Loucy (cell line): Measurements from ENCODE around the gene SLC7A6OS.

ENCODE experiments used
- H2AFZ ChIP-seq: fragments of 200-600 bp; sonication (generic); 2 replicates; pipeline ENCODE4 v1.6.0; 2016; ENCODE audit warnings: antibody characterized with exemption, mild to moderate bottlenecking, low read length, moderate library complexity
- H3F3A ChIP-seq: fragments of 200-600 bp; 2 replicates; pipeline ENCODE4 v1.6.0; 2016; ENCODE audit warnings: antibody characterized with exemption, low read depth, mild to moderate bottlenecking
- H3K27me3 ChIP-seq: fragments of 200-600 bp; sonication (generic); 2 replicates; pipeline ENCODE4 v1.6.1; 2014; ENCODE audit warnings: low read length, mild to moderate bottlenecking; ENCODE audit not compliant: insufficient read depth, poor library complexity, severe bottlenecking
- H3K36me3 ChIP-seq: fragments of 200-600 bp; sonication (generic); 2 replicates; pipeline ENCODE4 v1.6.1; 2016; ENCODE audit warnings: low read length; ENCODE audit not compliant: insufficient read depth
- H3K4me1 ChIP-seq: fragments of 200-600 bp; sonication (generic); 2 replicates; pipeline ENCODE4 v1.5.1; 2014; ENCODE audit warnings: low read length, mild to moderate bottlenecking; ENCODE audit not compliant: insufficient read depth, poor library complexity, severe bottlenecking
- H3K4me2 ChIP-seq: fragments of 200-600 bp; sonication (generic); 2 replicates; pipeline ENCODE4 v1.6.0; 2014; ENCODE audit warnings: antibody characterized with exemption, low read length, low read depth, mild to moderate bottlenecking; ENCODE audit not compliant: poor library complexity, severe bottlenecking
- H3K4me3 ChIP-seq: fragments of 200-600 bp; sonication (generic); 2 replicates; pipeline ENCODE4 v1.5.1; 2014; ENCODE audit warnings: low read length, mild to moderate bottlenecking, mixed read lengths; ENCODE audit not compliant: poor library complexity, severe bottlenecking
- H3K79me2 ChIP-seq: fragments of 200-600 bp; sonication (generic); 2 replicates; pipeline ENCODE4 v1.6.1; 2014; ENCODE audit warnings: low read length; ENCODE audit not compliant: insufficient read depth
- H3K9ac ChIP-seq: fragments of 200-600 bp; sonication (generic); 2 replicates; pipeline ENCODE4 v1.6.0; 2014; ENCODE audit warnings: mild to moderate bottlenecking, low read depth, low read length, moderate library complexity; ENCODE audit not compliant: poor library complexity, severe bottlenecking
- H3K9me2 ChIP-seq: fragments of 200-600 bp; sonication (generic); replicated peaks from 2 replicates; pipeline ENCODE4 v1.6.1; 2016; ENCODE audit warnings: low read depth, low read length, mixed read lengths
- H3K9me3 ChIP-seq: fragments of 200-600 bp; sonication (generic); 2 replicates; pipeline ENCODE4 v1.6.1; 2014; ENCODE audit warnings: mild to moderate bottlenecking, antibody characterized with exemption, low read length, low read depth; ENCODE audit not compliant: insufficient read depth
- H4K20me1 ChIP-seq: fragments of 200-600 bp; sonication (generic); 2 replicates; pipeline ENCODE4 v1.6.0; 2014; ENCODE audit warnings: antibody characterized with exemption, low read length, mild to moderate bottlenecking; ENCODE audit not compliant: insufficient read depth, poor library complexity, severe bottlenecking
- EZH2phosphoT487 ChIP-seq: fragments of 200-600 bp; IDR thresholded peaks from 2 replicates; pipeline ENCODE4 v1.6.1; 2018; ENCODE audit warnings: antibody characterized with exemption, mild to moderate bottlenecking, moderate library complexity, borderline replicate concordance
- TF ChIP-seq, protein P1 (sequence below): fragments of 200-600 bp; sonication (generic); conservative IDR thresholded peaks from 2 replicates; pipeline ENCODE4 v1.5.1; 2014; ENCODE audit warnings: mild to moderate bottlenecking, antibody characterized with exemption, low read length

SLC7A6OS gene

DNA sequence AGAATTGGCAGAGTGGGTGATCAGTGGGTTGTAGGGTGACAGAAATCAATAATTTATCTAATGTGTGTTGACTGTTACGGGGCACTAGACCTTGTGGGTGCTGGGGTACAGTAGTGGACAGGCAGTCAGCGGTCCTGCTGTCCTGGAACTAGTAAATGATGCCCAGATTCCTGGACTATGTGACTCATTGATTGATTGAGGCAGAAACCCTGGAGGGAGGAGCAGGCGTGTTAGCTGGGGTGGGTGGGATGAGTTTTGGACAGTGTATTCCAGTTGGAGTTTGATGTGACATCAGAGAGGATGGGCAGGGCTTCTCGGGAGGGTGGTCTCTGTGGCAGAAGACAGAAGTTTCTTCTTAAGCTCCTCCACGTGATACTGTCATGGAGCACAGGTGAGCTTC, 24.4 kb upstream of the SLC7A6OS start:
- TF ChIP-seq EZH2phosphoT487: no peak
- TF ChIP-seq, protein P1, sequence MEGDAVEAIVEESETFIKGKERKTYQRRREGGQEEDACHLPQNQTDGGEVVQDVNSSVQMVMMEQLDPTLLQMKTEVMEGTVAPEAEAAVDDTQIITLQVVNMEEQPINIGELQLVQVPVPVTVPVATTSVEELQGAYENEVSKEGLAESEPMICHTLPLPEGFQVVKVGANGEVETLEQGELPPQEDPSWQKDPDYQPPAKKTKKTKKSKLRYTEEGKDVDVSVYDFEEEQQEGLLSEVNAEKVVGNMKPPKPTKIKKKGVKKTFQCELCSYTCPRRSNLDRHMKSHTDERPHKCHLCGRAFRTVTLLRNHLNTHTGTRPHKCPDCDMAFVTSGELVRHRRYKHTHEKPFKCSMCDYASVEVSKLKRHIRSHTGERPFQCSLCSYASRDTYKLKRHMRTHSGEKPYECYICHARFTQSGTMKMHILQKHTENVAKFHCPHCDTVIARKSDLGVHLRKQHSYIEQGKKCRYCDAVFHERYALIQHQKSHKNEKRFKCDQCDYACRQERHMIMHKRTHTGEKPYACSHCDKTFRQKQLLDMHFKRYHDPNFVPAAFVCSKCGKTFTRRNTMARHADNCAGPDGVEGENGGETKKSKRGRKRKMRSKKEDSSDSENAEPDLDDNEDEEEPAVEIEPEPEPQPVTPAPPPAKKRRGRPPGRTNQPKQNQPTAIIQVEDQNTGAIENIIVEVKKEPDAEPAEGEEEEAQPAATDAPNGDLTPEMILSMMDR: no peak
- Histone ChIP-seq H3K9ac (no peak overlapping the region), H3K4me2 (no peak overlapping the region)

DNA sequence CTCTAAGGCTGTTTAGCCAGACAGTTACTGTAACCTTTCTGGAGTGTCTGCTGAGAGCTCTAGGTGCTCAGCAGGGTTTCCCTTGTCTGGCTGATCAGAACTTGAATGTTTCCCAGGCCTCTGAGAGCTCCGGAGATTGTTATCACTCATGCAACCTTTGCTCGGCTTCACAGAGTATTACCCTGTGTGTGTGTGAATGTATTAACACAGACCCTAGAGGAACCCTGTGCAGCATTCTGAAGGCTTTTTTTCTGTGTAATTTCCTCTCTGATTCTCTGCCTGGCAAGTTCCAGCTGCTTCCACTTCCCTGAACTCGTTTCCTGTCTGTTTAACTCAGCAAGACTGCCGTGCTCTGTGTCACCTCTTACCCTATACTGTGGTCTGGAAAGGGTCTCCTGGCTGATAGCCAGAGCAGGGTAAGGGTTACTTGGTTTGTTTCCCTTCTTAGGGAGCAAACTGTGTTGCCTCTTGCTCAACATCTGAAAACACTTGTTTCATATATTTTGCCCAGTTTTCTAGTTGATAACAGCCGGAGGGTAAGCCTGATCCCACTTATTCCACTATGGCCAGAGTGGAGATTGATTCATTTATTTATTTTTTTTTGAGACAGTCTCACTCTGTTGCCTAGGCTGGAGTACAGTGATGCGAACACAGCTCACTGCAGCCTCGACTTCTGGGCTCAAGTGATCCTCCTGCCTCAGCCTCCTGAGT, 21.8 kb upstream of the SLC7A6OS start:
- H3K27me3 ChIP-seq: no peaks in the 10 kb centered on the region
- H3K9me2 ChIP-seq: no peaks in the 10 kb centered on the region
- TF ChIP-seq, protein P1: no peak
- no peak for TF ChIP-seq EZH2phosphoT487
- H3K9me3 ChIP-seq: no peaks in the 10 kb centered on the region
- no peak overlapping the region for H2AFZ ChIP-seq
- H4K20me1 ChIP-seq: no peaks in the 10 kb centered on the region
- H3K79me2 ChIP-seq: no peaks in the 10 kb centered on the region
- H3F3A ChIP-seq: peaks cover 13% of the 10 kb centered on the region
- peak overlapping the region; percentile 57 for H3K4me3 ChIP-seq
- peak overlapping the region; percentile 76 for H3K4me2 ChIP-seq
- H3K36me3 ChIP-seq: peaks cover 5% of the 10 kb centered on the region; the same call in 1 of the 2 replicates
- peaks cover 32% of the 10 kb centered on the region for H3K4me1 ChIP-seq
- H3K9ac ChIP-seq: peak overlapping the region; percentile 73

More for the DNA sequence above, 24.4 kb upstream of the SLC7A6OS start:
- Histone ChIP-seq H3K4me3 (no peak overlapping the region), H3K9me2 (no peaks in the 10 kb centered on the region), H3K36me3 (peaks cover 31% of the 10 kb centered on the region; the same call in 1 of the 2 replicates), H3F3A (peaks cover 13% of the 10 kb centered on the region), H3K9me3 (no peaks in the 10 kb centered on the region), H3K4me1 (peaks cover 27% of the 10 kb centered on the region), H4K20me1 (no peaks in the 10 kb centered on the region), H3K79me2 (no peaks in the 10 kb centered on the region), H2AFZ (no peak overlapping the region), H3K27me3 (no peaks in the 10 kb centered on the region)

DNA sequence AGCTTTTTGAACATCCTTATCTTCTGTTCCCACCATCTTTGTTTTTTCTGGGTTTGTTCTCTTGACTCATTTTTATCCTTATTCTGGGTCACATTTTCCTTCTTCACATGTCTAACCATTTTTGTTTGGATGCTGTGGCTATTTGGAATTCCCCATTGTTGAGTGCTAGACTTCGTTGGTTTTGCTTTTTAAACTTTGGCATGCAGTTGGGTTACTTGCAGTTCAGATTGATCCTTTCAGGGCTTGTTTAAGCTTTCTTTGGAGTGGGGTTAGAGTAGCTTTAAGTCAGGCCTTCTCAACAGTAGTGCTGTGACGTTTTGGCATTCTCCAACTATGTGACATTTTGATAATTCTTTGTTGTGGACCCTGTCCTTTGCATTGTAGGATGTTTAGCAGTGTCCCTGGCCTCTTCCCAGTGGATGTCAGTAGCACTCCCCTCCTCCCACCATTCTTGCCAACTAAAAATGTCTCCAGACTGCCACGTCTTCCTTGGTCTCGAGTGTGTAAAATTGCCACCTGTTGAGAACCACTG, 21.2 kb upstream of the SLC7A6OS start:
- H3K9me3 ChIP-seq: no peaks in the 10 kb centered on the region
- no peaks in the 10 kb centered on the region for H4K20me1 ChIP-seq
- H3K9me2 ChIP-seq: no peaks in the 10 kb centered on the region
- peaks cover 32% of the 10 kb centered on the region for H3K4me1 ChIP-seq
- no peaks in the 10 kb centered on the region for H3K27me3 ChIP-seq
- H3K36me3 ChIP-seq: peaks cover 5% of the 10 kb centered on the region; the same call in 1 of the 2 replicates
- no peaks in the 10 kb centered on the region for H3K79me2 ChIP-seq
- H2AFZ ChIP-seq: no peak overlapping the region
- H3F3A ChIP-seq: peaks cover 13% of the 10 kb centered on the region
- TF ChIP-seq, protein P1: no peak
- no peak for TF ChIP-seq EZH2phosphoT487
- H3K4me3 ChIP-seq: peak overlapping the region; percentile 57
- H3K4me2 ChIP-seq: peak overlapping the region; percentile 76
- peak overlapping the region; percentile 73 for H3K9ac ChIP-seq
